Measurements from ENCODE around the gene KAZN. TPM values are rescaled to one million over a fixed set of nuclear protein-coding genes. Genes with fewer than 3 reads are reported as not detected.

Gene KAZN
- total RNA-seq, 1 donor from 2014 or later: 3.7 TPM

DNA sequence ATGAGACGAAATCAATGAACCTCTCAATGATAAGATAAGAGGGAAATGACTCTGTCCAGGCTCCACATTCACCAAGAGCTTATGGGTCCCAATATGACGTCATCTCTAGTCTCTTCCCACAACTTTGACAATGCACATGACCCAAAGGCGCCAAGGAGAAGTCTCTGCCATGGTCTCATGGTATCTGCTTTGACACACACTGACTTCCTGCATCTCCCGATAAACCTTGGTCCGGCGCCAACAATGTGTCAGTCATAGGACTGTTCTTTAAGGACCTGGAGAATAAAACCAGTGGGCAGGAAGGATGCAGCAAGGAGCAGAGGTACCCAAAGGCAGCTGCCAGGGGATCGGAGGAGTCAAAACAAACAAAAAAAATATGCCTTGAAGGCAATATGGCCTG lies 508.1 kb downstream of the KAZN start:
- no peak overlapping the region for H3K4me3 ChIP-seq (ENCODE audit: low read length in 3 of 3)

DNA sequence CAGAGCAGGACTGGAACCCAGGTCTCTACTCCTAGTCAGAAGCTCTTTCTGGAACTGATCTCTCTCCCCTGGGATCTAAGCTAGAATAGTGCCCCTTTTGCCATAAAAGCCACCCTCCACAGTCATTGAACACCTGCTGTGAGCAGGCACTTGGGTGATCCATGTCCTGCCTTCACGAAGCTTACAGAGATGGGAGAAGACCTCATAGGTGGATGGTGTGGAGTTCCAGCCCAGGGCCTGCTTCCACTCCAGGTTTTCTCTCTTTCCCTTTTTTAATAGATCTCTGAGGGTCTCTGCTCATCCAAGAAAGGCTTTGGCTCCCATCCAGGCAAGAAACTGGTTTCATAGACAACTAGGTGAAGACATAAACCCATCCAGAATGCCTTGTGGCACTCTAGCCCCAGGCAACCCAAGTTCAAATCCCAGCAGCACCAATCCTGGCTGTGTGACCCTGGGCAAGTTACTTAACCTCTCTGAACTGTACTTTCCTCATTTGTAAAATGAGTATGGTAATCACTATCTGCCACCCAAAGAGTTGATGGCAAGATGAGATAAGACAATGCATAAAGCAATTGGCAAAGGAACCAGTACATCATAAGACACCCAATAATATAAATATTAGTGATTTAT lies 508.7 kb downstream of the KAZN start:
- no peak overlapping the region for H3K4me3 ChIP-seq (ENCODE audit: low read length in 3 of 3)
- no peak overlapping the region for H3K27ac ChIP-seq (ENCODE audit: low read depth, low read length)
- no peaks in the 10 kb centered on the region for H3K4me1 ChIP-seq (ENCODE audit: control insufficient read depth in 3 of 3, insufficient read depth in 3 of 3, low read length in 3 of 3)
- H3K9ac ChIP-seq (ENCODE audit: low read depth in 1 of 3, low read length in 3 of 3): no peak overlapping the region
- no peaks in the 10 kb centered on the region for H3K9me3 ChIP-seq (ENCODE audit: control insufficient read depth in 3 of 3, low read length in 3 of 3)
- H3K27me3 ChIP-seq (ENCODE audit: control insufficient read depth in 3 of 3, insufficient read depth in 3 of 3, low read length in 3 of 3): peaks cover 0 to 4% (median 4%) of the 10 kb centered on the region in 3 donors
- no peaks in the 10 kb centered on the region for H3K36me3 ChIP-seq (ENCODE audit: control insufficient read depth in 3 of 3, insufficient read depth in 3 of 3, low read length in 3 of 3)

More for the DNA sequence above, 508.1 kb downstream of the KAZN start:
- Histone ChIP-seq H3K9ac (ENCODE audit: low read depth in 1 of 3, low read length in 3 of 3) (no peak overlapping the region), H3K36me3 (ENCODE audit: control insufficient read depth in 3 of 3, insufficient read depth in 3 of 3, low read length in 3 of 3) (no peaks in the 10 kb centered on the region), H3K27ac (ENCODE audit: low read depth, low read length) (no peak overlapping the region), H3K4me1 (ENCODE audit: control insufficient read depth in 3 of 3, insufficient read depth in 3 of 3, low read length in 3 of 3) (no peaks in the 10 kb centered on the region), H3K9me3 (ENCODE audit: control insufficient read depth in 3 of 3, low read length in 3 of 3) (no peaks in the 10 kb centered on the region), H3K27me3 (ENCODE audit: control insufficient read depth in 3 of 3, insufficient read depth in 3 of 3, low read length in 3 of 3) (peaks cover 0 to 7% (median 4%) of the 10 kb centered on the region in 3 donors)

DNA sequence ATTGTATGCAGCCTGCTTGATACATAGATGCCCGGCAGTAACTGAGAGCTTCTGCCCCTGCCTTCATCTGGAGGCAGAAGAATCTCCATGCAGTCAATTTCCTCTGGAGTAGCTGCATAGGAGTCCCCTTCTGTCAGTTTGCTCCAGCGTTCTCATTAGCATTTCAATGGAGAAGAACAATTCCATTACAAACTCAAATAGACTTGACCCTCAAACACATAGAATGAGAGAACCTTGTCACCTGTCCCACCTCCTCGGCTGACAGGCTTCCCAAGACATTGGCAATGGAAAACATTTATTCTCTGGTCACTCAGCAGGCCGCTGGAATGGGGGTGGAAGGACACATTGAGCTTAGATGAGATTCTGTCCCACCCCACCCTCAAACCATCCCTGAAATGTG lies 509.4 kb downstream of the KAZN start:
- no peaks in the 10 kb centered on the region for H3K36me3 ChIP-seq (ENCODE audit: control insufficient read depth in 3 of 3, insufficient read depth in 3 of 3, low read length in 3 of 3)
- no peak overlapping the region for H3K27ac ChIP-seq (ENCODE audit: low read depth, low read length)
- H3K9ac ChIP-seq (ENCODE audit: low read depth in 1 of 3, low read length in 3 of 3): no peak overlapping the region
- H3K27me3 ChIP-seq (ENCODE audit: control insufficient read depth in 3 of 3, insufficient read depth in 3 of 3, low read length in 3 of 3): peaks cover 0 to 4% (median 4%) of the 10 kb centered on the region in 3 donors
- H3K4me1 ChIP-seq (ENCODE audit: control insufficient read depth in 3 of 3, insufficient read depth in 3 of 3, low read length in 3 of 3): no peaks in the 10 kb centered on the region
- H3K4me3 ChIP-seq (ENCODE audit: low read length in 3 of 3): no peak overlapping the region
- H3K9me3 ChIP-seq (ENCODE audit: control insufficient read depth in 3 of 3, low read length in 3 of 3): no peaks in the 10 kb centered on the region

DNA sequence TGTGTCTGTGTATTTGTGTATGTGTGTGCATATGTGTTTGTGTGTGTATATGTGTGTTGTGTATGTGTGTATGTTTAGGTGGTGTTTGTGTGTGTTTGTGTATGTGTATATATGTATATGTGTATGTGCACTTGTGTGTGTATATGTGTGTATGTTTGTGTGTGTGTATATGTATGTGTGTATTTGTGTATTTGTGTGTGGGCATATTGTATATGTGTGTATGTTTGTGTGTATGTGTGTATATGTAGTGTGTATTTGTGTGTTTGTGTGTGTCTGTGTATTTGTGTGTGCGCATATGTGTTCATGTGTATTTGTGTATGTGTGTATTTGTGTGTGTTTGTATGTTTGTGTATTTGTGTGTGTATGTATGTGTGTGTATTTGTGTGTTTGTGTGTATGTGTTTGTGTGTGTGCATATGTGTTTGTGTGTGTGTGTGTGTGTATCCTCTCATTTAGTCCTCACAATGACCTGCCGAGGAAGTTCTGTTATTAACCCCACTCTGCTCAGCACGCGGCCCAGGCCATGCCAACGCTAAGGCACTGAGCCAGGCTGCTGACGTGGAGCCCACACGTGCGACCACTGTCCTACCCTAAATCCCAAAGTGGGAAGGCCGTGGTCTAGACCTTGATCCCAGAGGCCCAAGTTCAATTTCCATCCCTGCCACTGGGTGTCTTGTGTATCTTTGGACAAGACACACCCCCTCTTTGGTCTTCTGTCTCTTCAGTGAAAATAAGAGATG lies 511.8 kb downstream of the KAZN start:
- Histone ChIP-seq H3K4me3 (ENCODE audit: low read length in 3 of 3) (no peak overlapping the region), H3K27ac (ENCODE audit: low read depth, low read length) (no peak overlapping the region), H3K9ac (ENCODE audit: low read depth in 1 of 3, low read length in 3 of 3) (no peak overlapping the region), H3K36me3 (ENCODE audit: control insufficient read depth in 3 of 3, insufficient read depth in 3 of 3, low read length in 3 of 3) (no peaks in the 10 kb centered on the region), H3K27me3 (ENCODE audit: control insufficient read depth in 3 of 3, insufficient read depth in 3 of 3, low read length in 3 of 3) (peaks cover 0 to 6% (median 0%) of the 10 kb centered on the region in 3 donors), H3K9me3 (ENCODE audit: control insufficient read depth in 3 of 3, low read length in 3 of 3) (no peaks in the 10 kb centered on the region), H3K4me1 (ENCODE audit: control insufficient read depth in 3 of 3, insufficient read depth in 3 of 3, low read length in 3 of 3) (no peaks in the 10 kb centered on the region)

DNA sequence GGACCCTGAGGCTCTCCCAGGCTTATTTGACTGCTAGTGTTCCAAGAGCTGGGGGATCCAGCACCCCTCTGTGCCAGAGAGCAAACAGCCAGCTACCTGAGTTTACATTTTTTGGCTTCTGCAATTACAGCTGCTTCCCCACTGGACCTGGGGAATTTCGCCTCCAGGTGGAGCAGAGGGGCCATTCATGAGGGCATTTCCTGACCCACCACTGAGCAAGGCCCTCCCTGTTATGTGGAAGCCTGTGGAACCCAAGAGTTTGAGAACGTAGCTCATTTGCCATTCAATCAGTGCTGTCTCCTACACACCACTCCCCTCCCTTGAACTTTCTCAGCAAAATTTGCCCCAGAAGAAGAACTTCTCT lies 512.4 kb downstream of the KAZN start:
- no peak overlapping the region for H3K27ac ChIP-seq (ENCODE audit: low read depth, low read length)
- H3K9me3 ChIP-seq (ENCODE audit: control insufficient read depth in 3 of 3, low read length in 3 of 3): no peaks in the 10 kb centered on the region
- no peak overlapping the region for H3K4me3 ChIP-seq (ENCODE audit: low read length in 3 of 3)
- no peak overlapping the region for H3K9ac ChIP-seq (ENCODE audit: low read depth in 1 of 3, low read length in 3 of 3)
- H3K4me1 ChIP-seq (ENCODE audit: control insufficient read depth in 3 of 3, insufficient read depth in 3 of 3, low read length in 3 of 3): no peaks in the 10 kb centered on the region
- no peaks in the 10 kb centered on the region for H3K36me3 ChIP-seq (ENCODE audit: control insufficient read depth in 3 of 3, insufficient read depth in 3 of 3, low read length in 3 of 3)
- peaks cover 0 to 6% (median 0%) of the 10 kb centered on the region in 3 donors for H3K27me3 ChIP-seq (ENCODE audit: control insufficient read depth in 3 of 3, insufficient read depth in 3 of 3, low read length in 3 of 3)

DNA sequence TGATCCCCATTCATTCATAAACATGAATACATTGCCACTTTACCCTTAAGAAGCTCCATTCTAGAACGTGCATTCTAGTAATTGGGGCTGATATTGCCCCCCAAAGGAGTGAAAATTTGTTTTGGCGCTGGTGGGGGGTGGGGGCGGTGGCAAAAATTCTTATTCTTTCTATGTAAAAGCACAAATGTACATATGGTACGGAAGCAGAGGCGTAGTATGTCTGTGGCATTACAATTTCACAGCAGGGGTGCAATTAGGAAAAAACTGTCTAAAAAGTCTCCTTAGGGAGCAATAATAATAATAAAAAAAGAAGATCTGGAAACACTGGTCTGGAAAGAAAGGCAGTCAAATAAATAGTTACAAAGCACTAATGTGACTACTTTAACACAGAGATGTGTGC lies 514.7 kb downstream of the KAZN start:
- Histone ChIP-seq H3K36me3 (ENCODE audit: control insufficient read depth in 3 of 3, insufficient read depth in 3 of 3, low read length in 3 of 3) (no peaks in the 10 kb centered on the region), H3K9ac (ENCODE audit: low read depth in 1 of 3, low read length in 3 of 3) (no peak overlapping the region), H3K27me3 (ENCODE audit: control insufficient read depth in 3 of 3, insufficient read depth in 3 of 3, low read length in 3 of 3) (peaks cover 0 to 2% (median 0%) of the 10 kb centered on the region in 3 donors), H3K4me3 (ENCODE audit: low read length in 3 of 3) (no peak overlapping the region), H3K9me3 (ENCODE audit: control insufficient read depth in 3 of 3, low read length in 3 of 3) (no peaks in the 10 kb centered on the region), H3K27ac (ENCODE audit: low read depth, low read length) (no peak overlapping the region), H3K4me1 (ENCODE audit: control insufficient read depth in 3 of 3, insufficient read depth in 3 of 3, low read length in 3 of 3) (no peaks in the 10 kb centered on the region)

- Histone ChIP-seq H3K4me1 (ENCODE audit: control insufficient read depth in 3 of 3, insufficient read depth in 3 of 3, low read length in 3 of 3) (no peaks in the 10 kb centered on the region), H3K27ac (ENCODE audit: low read depth, low read length) (no peak overlapping the region), H3K4me3 (ENCODE audit: low read length in 3 of 3) (no peak overlapping the region), H3K9me3 (ENCODE audit: control insufficient read depth in 3 of 3, low read length in 3 of 3) (no peaks in the 10 kb centered on the region), H3K36me3 (ENCODE audit: control insufficient read depth in 3 of 3, insufficient read depth in 3 of 3, low read length in 3 of 3) (no peaks in the 10 kb centered on the region), H3K9ac (ENCODE audit: low read depth in 1 of 3, low read length in 3 of 3) (no peak overlapping the region), H3K27me3 (ENCODE audit: control insufficient read depth in 3 of 3, insufficient read depth in 3 of 3, low read length in 3 of 3) (peaks cover 0 to 2% (median 0%) of the 10 kb centered on the region in 3 donors)
Observed at GRCh38 chr1:15114884-15115283, 516.4 kb downstream of the KAZN start.

DNA sequence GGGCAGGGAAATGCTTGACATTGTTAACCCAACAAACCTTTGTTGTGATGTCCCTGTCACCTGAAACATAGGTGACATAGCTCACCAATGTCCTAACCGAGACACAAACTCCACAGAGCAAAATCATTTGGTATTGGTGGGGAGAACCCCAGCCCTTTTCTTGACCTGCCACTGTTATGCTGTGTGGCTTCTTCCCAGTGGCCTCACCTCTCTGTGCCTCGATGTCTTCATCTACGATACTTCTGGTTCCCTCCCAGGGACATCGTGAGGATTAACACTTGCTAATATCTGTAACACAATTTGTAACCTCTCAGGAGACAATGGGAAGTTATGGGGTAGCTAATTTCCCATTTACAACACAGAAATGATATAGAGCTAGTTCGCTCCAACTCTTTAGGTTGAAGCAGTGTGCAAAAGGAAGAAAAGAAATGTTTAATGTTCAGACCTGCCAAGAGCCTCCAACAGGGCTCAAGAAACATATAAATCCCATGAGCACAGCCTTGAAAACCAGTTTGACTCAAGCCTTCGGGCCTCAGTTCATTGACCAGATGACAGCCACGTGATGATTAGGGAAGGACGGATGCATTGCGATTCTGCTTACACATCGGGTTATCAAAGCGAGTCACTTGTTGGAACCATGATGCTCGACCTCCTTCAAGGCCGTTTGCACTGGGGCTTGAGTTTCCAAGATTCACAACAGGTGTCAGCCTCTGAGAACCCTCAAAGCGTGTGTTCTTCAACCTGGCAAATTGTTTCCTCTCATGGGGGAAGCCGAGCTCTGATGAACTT lies 517.3 kb downstream of the KAZN start:
- H3K9me3 ChIP-seq (ENCODE audit: control insufficient read depth in 3 of 3, low read length in 3 of 3): no peaks in the 10 kb centered on the region
- H3K27me3 ChIP-seq (ENCODE audit: control insufficient read depth in 3 of 3, insufficient read depth in 3 of 3, low read length in 3 of 3): peaks cover 0 to 2% (median 0%) of the 10 kb centered on the region in 3 donors
- H3K27ac ChIP-seq (ENCODE audit: low read depth, low read length): no peak overlapping the region
- no peaks in the 10 kb centered on the region for H3K36me3 ChIP-seq (ENCODE audit: control insufficient read depth in 3 of 3, insufficient read depth in 3 of 3, low read length in 3 of 3)
- H3K4me1 ChIP-seq (ENCODE audit: control insufficient read depth in 3 of 3, insufficient read depth in 3 of 3, low read length in 3 of 3): no peaks in the 10 kb centered on the region
- no peak overlapping the region for H3K4me3 ChIP-seq (ENCODE audit: low read length in 3 of 3)
- no peak overlapping the region for H3K9ac ChIP-seq (ENCODE audit: low read depth in 1 of 3, low read length in 3 of 3)

- H3K27ac ChIP-seq (ENCODE audit: low read depth, low read length): no peak overlapping the region
- H3K4me3 ChIP-seq (ENCODE audit: low read length in 3 of 3): no peak overlapping the region
- no peaks in the 10 kb centered on the region for H3K36me3 ChIP-seq (ENCODE audit: control insufficient read depth in 3 of 3, insufficient read depth in 3 of 3, low read length in 3 of 3)
- no peak overlapping the region for H3K9ac ChIP-seq (ENCODE audit: low read depth in 1 of 3, low read length in 3 of 3)
- peaks cover 0 to 2% (median 0%) of the 10 kb centered on the region in 3 donors for H3K27me3 ChIP-seq (ENCODE audit: control insufficient read depth in 3 of 3, insufficient read depth in 3 of 3, low read length in 3 of 3)
- H3K9me3 ChIP-seq (ENCODE audit: control insufficient read depth in 3 of 3, low read length in 3 of 3): no peaks in the 10 kb centered on the region
- H3K4me1 ChIP-seq (ENCODE audit: control insufficient read depth in 3 of 3, insufficient read depth in 3 of 3, low read length in 3 of 3): no peaks in the 10 kb centered on the region
Observed at GRCh38 chr1:15116966-15117365, 518.5 kb downstream of the KAZN start.
